NCI-H146 (cell line): ENCODE measurements around the gene NUP58.
A peak's percentile ranks its signal among the peaks of the same experiment; 100 is the strongest.
"Not testable (repeated sequence)": the region's sequence is repeated elsewhere in the genome, so short reads cannot be mapped to it uniquely, and the experiment has no call there.

ENCODE experiments used
- DNase-seq: peaks from one replicate; lab custom pipeline; 2025; lab: John Stamatoyannopoulos, UW

NUP58 gene

GRCh38 chr13:25306671-25307464, 5.4 kb downstream of the NUP58 start:
- DNase-seq, result no peak

- no peak for DNase-seq
These were observed 9.5 kb downstream of the NUP58 start for GRCh38 chr13:25310891-25311290.

- not testable (repeated sequence) for DNase-seq
These were observed 17.5 kb downstream of the NUP58 start for GRCh38 chr13:25318946-25319345.

DNA sequence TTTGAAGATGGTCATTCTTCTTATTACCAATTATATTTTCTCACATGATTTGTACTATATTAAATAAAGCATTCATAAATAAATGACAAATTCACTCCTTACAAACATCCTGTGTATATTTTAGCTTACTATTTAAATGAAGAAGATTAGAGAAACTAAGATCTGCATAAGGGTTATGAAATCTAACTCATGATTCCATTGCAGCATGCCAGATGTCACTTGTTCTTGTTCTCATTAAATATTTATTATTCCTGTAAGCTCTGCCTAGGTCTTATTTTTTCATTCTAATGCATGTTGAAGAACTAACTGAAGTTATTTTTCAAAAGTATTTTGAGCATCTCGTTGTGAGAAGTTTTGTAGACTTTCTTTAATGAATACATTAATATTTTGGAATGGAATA, 18.3 kb downstream of the NUP58 start:
- DNase-seq, result no peak

DNA sequence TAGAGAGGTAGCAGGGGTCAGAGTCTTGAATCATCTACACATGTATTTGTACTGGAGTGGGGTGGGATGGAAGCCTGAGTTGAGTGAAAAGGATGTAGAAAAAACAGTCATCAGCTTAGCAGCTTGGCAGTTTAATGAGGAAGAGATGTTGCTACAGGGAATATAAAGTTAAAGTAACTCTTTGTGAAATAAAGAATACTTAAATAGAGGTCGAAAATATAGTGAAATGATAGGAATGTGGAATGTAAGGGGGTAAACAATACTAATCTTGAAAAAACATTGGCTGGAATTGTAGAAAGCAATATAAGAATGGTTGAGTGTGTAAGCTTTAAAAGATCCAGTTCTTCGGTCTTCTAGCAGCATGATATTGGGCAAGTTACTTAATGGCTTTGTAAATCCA, 22.7 kb downstream of the NUP58 start:
- no peak for DNase-seq

GRCh38 chr13:25329706-25330105, 28.3 kb downstream of the NUP58 start:
- no peak for DNase-seq

GRCh38 chr13:25330541-25330940, 29.1 kb downstream of the NUP58 start:
- DNase-seq, result no peak

DNA sequence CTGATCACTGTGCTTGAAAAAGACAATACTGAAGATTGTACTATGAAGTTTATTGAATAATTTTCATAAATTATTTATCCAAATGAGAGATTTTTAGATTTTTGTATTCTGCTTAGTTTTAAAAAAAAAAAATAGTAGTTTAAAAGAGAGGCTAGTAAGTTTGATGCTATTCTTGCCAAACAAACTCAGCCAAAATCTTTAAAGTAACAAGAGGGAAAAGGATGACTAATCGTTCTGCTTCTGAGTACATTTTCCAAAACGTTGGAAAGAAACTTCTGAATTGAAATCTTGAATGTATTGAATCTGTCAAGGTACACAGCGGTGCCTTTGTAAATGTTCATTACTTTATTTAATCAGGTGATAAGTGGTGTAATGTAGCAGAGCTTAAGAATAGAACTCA, 34.4 kb downstream of the NUP58 start:
- peak; percentile 17 for DNase-seq

- DNase-seq, result no peak
These were observed 44.2 kb downstream of the NUP58 start for GRCh38 chr13:25345576-25345975.

DNA sequence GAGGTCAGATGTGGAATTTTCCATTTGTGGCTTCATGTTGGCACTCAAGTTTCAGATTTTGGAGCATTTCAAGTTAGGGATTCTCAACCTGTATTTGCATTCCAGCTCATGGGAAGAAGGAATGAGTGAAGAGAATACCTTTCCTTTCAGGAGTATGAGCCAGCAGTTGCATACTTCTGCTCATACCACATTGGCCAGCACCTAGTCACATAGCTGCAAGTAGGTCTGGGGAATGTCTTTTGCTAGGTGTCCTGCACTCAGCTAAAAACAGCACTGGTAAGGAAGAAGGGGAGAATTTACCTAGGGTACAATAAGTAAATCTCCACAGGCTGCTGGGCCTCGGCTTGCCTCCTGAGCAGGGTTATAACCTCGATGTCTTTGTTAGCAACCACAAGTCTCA, 45.7 kb downstream of the NUP58 start:
- no peak for DNase-seq

DNA sequence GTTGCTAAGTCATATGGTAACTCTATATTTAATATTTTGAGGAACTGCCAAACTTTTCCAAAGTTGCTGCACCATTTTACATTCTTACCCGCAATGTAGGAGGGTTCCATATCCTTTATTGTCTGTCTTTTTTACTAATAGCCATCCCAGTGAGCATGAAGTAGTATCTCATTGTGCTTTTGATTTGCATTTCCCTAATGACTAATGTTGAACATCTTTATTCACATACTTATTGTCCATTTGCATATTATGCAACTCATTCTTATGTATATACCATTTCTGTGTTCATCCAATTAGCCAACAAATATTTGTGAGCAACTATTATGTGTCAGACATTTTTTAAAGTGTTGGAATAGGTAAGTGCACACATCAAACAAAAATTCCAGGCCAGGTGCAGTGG, 50.0 kb downstream of the NUP58 start:
- DNase-seq, result no peak

DNA sequence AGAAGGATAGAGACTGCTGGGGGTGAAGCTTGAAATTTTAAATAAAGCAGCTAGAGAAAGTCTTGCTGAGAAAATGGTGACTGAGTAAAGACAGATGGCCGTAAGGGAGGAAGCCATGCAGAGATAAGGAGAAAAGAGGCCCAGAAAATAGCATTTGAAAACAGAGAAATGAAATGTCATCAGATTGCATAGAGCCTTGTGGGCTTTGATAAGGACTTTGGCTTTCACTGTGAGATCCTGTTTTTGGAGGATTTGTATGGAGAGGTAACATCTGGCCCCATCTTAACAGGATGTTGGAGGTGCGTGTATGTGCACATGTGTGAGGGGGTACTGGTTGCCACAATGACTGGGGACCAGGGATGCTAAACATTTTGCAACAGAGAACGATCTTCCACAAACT, 50.8 kb downstream of the NUP58 start:
- DNase-seq, result no peak

- no peak for DNase-seq
These were observed 51.4 kb downstream of the NUP58 start for GRCh38 chr13:25352806-25353205.

DNA sequence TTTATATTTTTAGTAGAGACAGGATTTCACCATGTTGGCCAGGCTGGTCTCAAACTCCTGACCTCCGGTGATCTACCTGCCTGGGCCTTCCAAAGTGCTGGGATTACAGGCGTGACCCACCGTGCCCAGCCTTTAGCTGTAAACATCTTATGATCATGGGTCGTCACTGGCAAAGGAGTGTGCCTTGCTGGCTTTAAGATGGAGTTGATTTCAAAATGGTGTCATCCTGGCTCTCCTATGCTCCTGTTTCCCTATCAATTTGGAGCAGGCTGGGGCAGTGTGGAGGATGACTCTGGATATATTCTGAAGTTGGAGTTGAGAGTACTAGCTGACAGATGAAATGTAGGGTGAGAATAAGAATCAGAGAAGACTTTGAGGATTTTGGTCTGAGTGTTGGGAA, 51.9 kb downstream of the NUP58 start:
- DNase-seq, result no peak

DNA sequence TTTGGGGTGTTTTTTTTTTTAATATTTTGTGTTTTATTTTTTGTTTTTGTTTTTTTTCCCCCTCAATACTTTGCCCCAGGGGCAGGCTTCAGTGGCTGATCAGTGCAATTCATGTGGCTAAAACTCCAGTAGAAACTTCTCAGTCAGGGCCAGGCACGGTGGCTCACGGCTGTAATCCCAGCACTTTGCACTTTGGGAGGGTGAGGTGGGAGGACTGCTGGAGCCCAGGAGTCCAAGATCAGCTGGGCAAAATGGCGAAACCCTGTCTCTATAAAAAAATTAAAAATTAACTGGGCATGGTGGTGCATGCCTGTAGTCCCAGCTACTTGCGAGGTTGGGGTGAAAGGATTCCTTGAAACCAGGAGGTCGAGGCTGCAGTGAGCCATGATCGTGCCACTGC, 53.0 kb downstream of the NUP58 start:
- no peak for DNase-seq

DNA sequence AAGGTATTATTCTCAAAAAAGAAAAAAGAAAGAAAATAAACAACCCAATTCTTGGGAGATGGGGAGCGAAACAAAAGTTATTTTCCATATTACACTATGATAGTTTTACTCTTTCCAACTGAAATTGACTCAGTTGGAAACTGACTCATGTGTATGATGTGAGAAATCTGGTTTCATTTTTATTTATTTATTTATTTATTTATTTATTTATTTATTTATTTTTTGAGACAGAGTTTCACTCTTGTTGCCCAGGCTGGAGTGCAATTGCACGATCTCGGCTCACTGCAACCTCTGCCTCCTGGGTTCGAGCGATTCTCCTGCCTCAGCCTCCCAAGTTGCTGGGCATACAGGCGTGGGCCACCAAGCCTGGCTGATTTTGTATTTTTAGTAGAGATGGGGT, 59.0 kb downstream of the NUP58 start:
- DNase-seq, result not testable (repeated sequence)

DNA sequence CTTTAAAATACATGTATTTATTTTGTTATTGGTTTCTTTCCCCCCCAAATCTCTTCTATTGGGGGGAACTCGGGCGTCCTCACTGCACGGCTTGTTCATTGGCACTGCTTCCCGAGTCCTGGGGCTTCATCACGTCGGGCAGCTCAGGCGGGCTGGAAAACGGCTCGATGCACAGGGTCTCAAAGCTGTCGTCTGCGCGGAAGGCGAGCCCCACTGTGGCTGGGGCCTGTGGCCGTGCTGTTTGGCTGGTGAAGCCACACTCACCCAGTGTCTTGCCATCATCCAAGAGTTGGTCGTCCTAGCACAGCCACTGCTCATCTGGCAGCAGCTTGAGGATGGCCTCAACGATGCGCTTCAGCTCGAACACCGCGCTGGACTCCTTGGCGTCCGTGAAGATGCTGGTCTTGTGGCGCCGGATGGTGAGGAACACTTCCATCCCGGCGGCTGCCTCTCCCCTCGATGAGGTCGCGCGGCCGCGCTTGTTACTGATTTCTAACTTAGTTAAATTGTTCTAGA, 64.4 kb downstream of the NUP58 start:
- no peak for DNase-seq

GRCh38 chr13:25371158-25371874, 69.9 kb downstream of the NUP58 start:
- DNase-seq, result no peak

DNA sequence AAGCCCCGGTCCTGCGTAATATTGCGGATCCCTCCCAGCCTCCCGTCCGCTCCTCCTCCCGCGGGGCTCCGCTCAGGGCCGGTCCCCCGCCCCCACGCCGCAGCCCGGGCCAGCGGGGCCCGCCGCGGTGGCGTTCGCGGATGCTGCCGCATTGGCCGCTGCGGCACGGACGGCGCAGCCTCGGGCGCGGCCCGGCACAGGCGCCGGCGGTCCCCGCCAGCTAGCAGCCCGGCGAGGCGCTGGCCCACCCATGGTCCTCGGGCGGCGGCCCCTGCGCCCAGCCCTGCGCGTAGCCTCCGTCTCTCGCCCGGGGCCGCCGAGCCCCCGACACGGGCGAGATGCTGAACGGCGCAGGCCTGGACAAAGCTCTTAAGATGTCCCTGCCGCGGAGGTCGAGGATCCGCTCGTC, 70.5 kb downstream of the NUP58 start, which contains the start of gene ATP8A2:
Gene ATP8A2, plus strand, starts transcription at position 100 of the 409 bp plus-strand sequence. Its CDS starts 239 bp downstream, at position 339.
- DNase-seq, result peak; percentile 32

- DNase-seq, result peak; percentile 42
These were observed 71.1 kb downstream of the NUP58 start for GRCh38 chr13:25372284-25373081.

- peak; percentile 40 for DNase-seq
These were observed 74.4 kb downstream of the NUP58 start for GRCh38 chr13:25375727-25376358.
